Sigmoid colon (tissue), 7 donors: ENCODE data around the gene TMEM198. TPM values are rescaled to one million over a fixed set of nuclear protein-coding genes. Genes with fewer than 3 reads are reported as not detected.

Source experiments
- DNase-seq: peaks from one replicate; pipeline ENCODE4 v3.0.0-alpha.2; 2019
- H3K27ac ChIP-seq, 4 donors: fragments of 200-600 bp; sonication (generic); one replicate each; pipeline ENCODE4 v1.5.1; 2016 to 2019; ENCODE audit warnings: mild to moderate bottlenecking in 1 of 4
- H3K27me3 ChIP-seq, 3 donors: fragments of 200-600 bp; sonication (generic); one replicate each; pipeline ENCODE4 v1.5.1; 2019; ENCODE audit warnings: mild to moderate bottlenecking in 1 of 3
- H3K36me3 ChIP-seq, 4 donors: fragments of 200-600 bp; sonication (generic); one replicate each; pipeline ENCODE4 v1.5.1; 2016 to 2019
- H3K4me1 ChIP-seq, 4 donors: fragments of 200-600 bp; sonication (generic); one replicate each; pipeline ENCODE4 v1.5.1; 2017 to 2019
- H3K4me3 ChIP-seq, 4 donors: fragments of 200-600 bp; sonication (generic); one replicate each; pipeline ENCODE4 v1.5.1; 2017 to 2019; ENCODE audit warnings: mild to moderate bottlenecking in 2 of 4, moderate library complexity in 1 of 4
- H3K9me3 ChIP-seq, 4 donors: fragments of 200-600 bp in 3 of 4; sonication (generic) in 3 of 4; one replicate each; pipeline versions ENCODE4 v1.5.1 to v1.6.1; 2013 to 2019
- EP300 ChIP-seq, 4 donors: sonication (generic); formaldehyde crosslinking; IDR thresholded peaks; one replicate each; pipeline ENCODE4 v1.6.1; 2017; ENCODE audit warnings: antibody characterized with exemption in 4 of 4
- POLR2A ChIP-seq, 2 donors: fragments of 450-650 bp; IDR thresholded peaks; one replicate each; pipeline ENCODE4 v1.6.1; 2016; ENCODE audit warnings: antibody characterized with exemption in 2 of 2, mild to moderate bottlenecking in 2 of 2, moderate library complexity in 2 of 2
- POLR2AphosphoS5 ChIP-seq, 4 donors: sonication (generic); formaldehyde crosslinking; IDR thresholded peaks; one replicate each; pipeline ENCODE4 v1.6.1; 2017; ENCODE audit warnings: antibody characterized with exemption in 4 of 4
- WGBS, 2 donors: extraction: QIAGEN DNeasy Blood & Tissue Kit; methylation state at CpG; one replicate each; pipeline ENCODE4 v1.1.7; 2013; 5-methylcytosine and 5-hydroxymethylcytosine counted together
- intact Hi-C: fragments of 100-400 bp; cut with DNase I; formaldehyde crosslinking; loops from one replicate; pipeline ENCODE4 v1.15.1; 2023
- polyA plus RNA-seq, 3 donors: library from polyadenylated mRNA; stranded (reverse); fragments of 200-250 nt; gene quantifications; one replicate each; pipeline ENCODE4 v1.2.3, GENCODE V29; 2013
- total RNA-seq, 4 donors: library from RNA; depleted of rRNA; stranded (reverse); fragments of >200 nt; gene quantifications; one replicate each; pipeline ENCODE4 v1.1.0, GENCODE V29; 2016
- TF ChIP-seq, protein P1 (sequence below), 4 experiments: fragments of 450-650 bp in 3 of 4; fragments of 200-600 bp in 1 of 4; IDR thresholded peaks; one replicate each; pipeline ENCODE4 v1.5.1; 2016 to 2019; ENCODE audit warnings: antibody characterized with exemption in 4 of 4, mild to moderate bottlenecking in 3 of 4, moderate library complexity in 2 of 4
- donor health status: healthy with polysubstance abuse.
- donor health status: Bipolar disorder and iron deficiency.
- donor health status: healthy.

The TMEM198 gene
- total and polyA plus RNA-seq, 7 donors, result 0.71 to 3.9 (median 1.6) TPM; not detected in 1

DNA sequence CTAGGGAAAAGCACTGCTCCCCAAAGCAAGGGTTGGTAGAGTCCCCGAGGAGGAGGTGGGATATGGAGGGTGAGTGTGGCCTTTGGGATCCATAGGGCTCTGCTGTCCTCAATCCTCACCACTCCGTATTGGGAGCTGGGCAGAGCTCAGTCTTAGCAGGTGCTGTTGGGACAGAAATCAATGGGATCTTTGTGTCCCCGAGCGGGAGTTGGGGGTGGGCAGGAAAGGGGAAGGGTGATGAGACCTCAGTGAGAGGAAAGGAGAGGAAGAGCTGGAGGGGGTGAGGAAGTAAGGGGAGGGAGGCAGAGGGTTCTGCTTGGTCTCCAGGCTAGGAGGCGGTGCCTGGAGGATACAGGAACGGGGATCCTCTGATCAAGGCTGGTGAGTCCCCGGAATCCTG, 26.9 kb upstream of the TMEM198 start:
- intact Hi-C loops, result no loop called here
- no peak for DNase-seq
- no peak for TF ChIP-seq EP300 (IDR thresholded peaks at IDR 0.05)
- TF ChIP-seq POLR2AphosphoS5 (IDR thresholded peaks at IDR 0.05), result no peak
- TF ChIP-seq, protein P1, sequence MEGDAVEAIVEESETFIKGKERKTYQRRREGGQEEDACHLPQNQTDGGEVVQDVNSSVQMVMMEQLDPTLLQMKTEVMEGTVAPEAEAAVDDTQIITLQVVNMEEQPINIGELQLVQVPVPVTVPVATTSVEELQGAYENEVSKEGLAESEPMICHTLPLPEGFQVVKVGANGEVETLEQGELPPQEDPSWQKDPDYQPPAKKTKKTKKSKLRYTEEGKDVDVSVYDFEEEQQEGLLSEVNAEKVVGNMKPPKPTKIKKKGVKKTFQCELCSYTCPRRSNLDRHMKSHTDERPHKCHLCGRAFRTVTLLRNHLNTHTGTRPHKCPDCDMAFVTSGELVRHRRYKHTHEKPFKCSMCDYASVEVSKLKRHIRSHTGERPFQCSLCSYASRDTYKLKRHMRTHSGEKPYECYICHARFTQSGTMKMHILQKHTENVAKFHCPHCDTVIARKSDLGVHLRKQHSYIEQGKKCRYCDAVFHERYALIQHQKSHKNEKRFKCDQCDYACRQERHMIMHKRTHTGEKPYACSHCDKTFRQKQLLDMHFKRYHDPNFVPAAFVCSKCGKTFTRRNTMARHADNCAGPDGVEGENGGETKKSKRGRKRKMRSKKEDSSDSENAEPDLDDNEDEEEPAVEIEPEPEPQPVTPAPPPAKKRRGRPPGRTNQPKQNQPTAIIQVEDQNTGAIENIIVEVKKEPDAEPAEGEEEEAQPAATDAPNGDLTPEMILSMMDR (IDR thresholded peaks at IDR 0.05), result no peak
- TF ChIP-seq POLR2A (IDR thresholded peaks at IDR 0.05), result no peak
- Histone ChIP-seq H3K27ac (no peak overlapping the region), H3K27me3 (peaks cover 0 to 31% (median 4%) of the 10 kb centered on the region in 3 donors), H3K36me3 (no peaks in the 10 kb centered on the region), H3K9me3 (no peaks in the 10 kb centered on the region), H3K4me1 (peaks cover 0 to 17% (median 14%) of the 10 kb centered on the region in 4 donors), H3K4me3 (no peak overlapping the region)
- WGBS, 2 donors, result 50 to 59% methylated on average over 7 of the region's 7 CpGs

DNA sequence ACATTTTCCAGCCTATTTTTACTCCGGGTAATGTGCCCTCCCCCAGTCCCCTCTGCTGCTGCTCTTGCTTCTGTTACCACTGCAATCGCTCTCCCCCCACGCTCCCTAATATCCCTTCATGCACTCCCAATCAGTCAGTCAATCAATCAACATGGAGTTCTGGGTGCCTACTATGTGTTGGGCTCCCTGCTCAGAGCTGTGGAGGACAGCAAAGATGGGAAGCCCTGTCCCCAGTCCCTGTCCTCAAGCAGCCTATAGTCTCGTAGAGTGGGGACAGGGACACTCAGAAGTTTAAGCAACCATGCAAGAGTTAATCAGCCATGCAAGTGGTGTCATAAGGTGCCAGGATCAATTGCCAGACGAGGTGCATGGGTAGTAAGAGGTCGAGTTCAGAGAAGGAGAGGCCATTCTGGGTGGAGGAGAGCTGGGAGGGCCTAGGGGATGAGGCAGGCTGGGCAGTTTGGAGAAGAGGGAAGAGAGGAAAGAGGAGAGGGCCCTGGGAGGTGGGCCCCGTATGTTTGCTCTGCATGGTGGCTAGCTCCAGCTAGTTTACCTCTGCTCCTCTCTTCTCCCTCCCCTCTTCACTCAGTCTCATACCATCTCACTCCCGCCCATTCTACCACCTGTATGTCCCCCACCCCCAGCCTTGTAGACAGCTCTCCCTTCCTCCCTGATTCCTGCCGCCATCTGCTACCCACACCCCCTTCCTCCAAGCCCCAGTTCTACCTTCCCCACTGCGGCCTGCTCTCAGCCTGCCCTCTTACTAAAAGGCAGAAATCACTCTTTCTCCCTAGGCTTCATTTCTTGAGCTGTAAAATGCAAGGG, 25.7 kb upstream of the TMEM198 start:
- no peak overlapping the region for H3K27ac ChIP-seq
- 52 to 65% methylated on average over 10 of the region's 10 CpGs for WGBS, 2 donors
- H3K4me3 ChIP-seq, result no peak overlapping the region
- H3K9me3 ChIP-seq, result no peaks in the 10 kb centered on the region
- TF ChIP-seq POLR2AphosphoS5 (IDR thresholded peaks at IDR 0.05), result no peak
- TF ChIP-seq, protein P1 (IDR thresholded peaks at IDR 0.05), result no peak
- no peak for TF ChIP-seq EP300 (IDR thresholded peaks at IDR 0.05)
- no peak for TF ChIP-seq POLR2A (IDR thresholded peaks at IDR 0.05)
- peaks cover 0 to 30% (median 26%) of the 10 kb centered on the region in 4 donors for H3K4me1 ChIP-seq
- no peaks in the 10 kb centered on the region for H3K36me3 ChIP-seq
- intact Hi-C loops, result no loop called here
- DNase-seq, result no peak
- H3K27me3 ChIP-seq, result peaks cover 0 to 29% (median 4%) of the 10 kb centered on the region in 3 donors

DNA sequence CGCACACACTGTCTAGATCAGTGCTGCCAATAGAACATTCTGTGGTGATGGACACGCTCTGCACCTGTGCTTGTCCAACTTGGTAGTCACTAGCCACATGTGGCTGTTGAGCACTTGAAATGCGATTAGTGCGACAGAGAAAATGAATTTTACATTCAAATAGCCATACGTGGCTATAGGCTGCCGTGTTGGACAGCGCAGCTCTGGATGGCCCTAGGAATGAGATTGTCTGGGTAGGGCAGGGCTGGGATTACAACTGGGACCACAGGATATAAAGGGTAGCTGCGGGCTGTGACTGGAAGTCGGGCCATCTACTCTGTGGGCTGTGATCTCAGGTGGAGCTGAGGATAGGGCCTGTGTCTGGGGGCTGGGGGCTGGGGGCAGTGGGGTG, 24.3 kb upstream of the TMEM198 start:
- intact Hi-C loops, result no loop called here
- Histone ChIP-seq H3K27ac (no peak overlapping the region), H3K36me3 (no peaks in the 10 kb centered on the region), H3K4me3 (no peak overlapping the region), H3K27me3 (peaks cover 0 to 23% (median 0%) of the 10 kb centered on the region in 3 donors), H3K9me3 (no peaks in the 10 kb centered on the region), H3K4me1 (peaks cover 0 to 31% (median 27%) of the 10 kb centered on the region in 4 donors)
- 77 to 83% methylated on average over 9 of the region's 9 CpGs for WGBS, 2 donors
- TF ChIP-seq POLR2AphosphoS5 (IDR thresholded peaks at IDR 0.05) (no peak), POLR2A (IDR thresholded peaks at IDR 0.05) (no peak), EP300 (IDR thresholded peaks at IDR 0.05) (no peak)
- TF ChIP-seq, protein P1 (IDR thresholded peaks at IDR 0.05), result no peak
- DNase-seq, result no peak

DNA sequence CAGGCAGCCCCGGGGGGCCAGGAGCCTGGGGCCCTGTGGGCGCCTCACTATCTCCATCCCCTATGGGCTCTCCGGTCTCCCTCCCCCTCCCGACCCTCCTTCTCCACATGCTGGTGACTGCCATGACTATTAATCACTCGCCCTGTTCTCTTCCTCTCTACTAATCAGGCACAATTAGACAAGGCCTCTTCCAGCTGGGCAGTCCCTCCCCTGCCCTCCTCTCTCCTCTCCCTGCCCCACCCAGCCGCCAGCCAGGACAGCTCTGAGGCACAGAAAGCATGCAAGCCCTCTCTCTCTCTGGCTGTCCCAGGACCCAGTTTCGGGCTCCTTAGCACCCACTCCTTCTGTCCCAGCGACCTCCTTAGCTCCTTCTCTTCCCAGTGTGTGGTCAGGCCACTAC, 23.7 kb upstream of the TMEM198 start:
- TF ChIP-seq, protein P1 (IDR thresholded peaks at IDR 0.05), result no peak
- TF ChIP-seq EP300 (IDR thresholded peaks at IDR 0.05), result no peak
- no peak for TF ChIP-seq POLR2A (IDR thresholded peaks at IDR 0.05)
- Histone ChIP-seq H3K4me3 (no peak overlapping the region), H3K9me3 (no peaks in the 10 kb centered on the region), H3K27me3 (peaks cover 0 to 17% (median 0%) of the 10 kb centered on the region in 3 donors), H3K27ac (no peak overlapping the region), H3K36me3 (no peaks in the 10 kb centered on the region), H3K4me1 (peaks cover 0 to 31% (median 27%) of the 10 kb centered on the region in 4 donors)
- intact Hi-C loops, result no loop called here
- no peak for DNase-seq
- 54 to 74% methylated on average over 8 of the region's 8 CpGs for WGBS, 2 donors
